Stimulated activated CD4-positive, alpha-beta T cell treated with anti-CD3 and anti-CD28 coated beads, Interleukin-12 subunit alpha, Interleukin-12 subunit beta, amount 100 ng/mL, for 48 hours (primary cell): ENCODE measurements around the gene NTM.

ENCODE experiments used
- DNase-seq, 3 donors: peaks; one replicate each; pipeline ENCODE4 v3.0.0-alpha.2; 2020; ENCODE audit warnings: low read depth in 2 of 3, low spot score in 1 of 3

The NTM gene

GRCh38 chr11:131593301-131593700 is 222.9 kb downstream of the NTM start:
- DNase-seq: no peak

GRCh38 chr11:131595797-131596196 is 225.4 kb downstream of the NTM start:
- DNase-seq: no peak

- DNase-seq: no peak
Measured at GRCh38 chr11:131597890-131598289, 227.5 kb downstream of the NTM start.

GRCh38 chr11:131598305-131598704 is 227.9 kb downstream of the NTM start:
- DNase-seq: no peak

- DNase-seq: no peak
Measured at GRCh38 chr11:131599285-131599684, 228.9 kb downstream of the NTM start.

GRCh38 chr11:131600628-131601027 is 230.2 kb downstream of the NTM start:
- no peak for DNase-seq

- no peak for DNase-seq
Measured at GRCh38 chr11:131601586-131601985, 231.2 kb downstream of the NTM start.

- DNase-seq: no peak
Measured at GRCh38 chr11:131602431-131602830, 232.0 kb downstream of the NTM start.

- no peak for DNase-seq
Measured at GRCh38 chr11:131606811-131607335, 236.5 kb downstream of the NTM start.

- DNase-seq: no peak
Measured at GRCh38 chr11:131609337-131609736, 238.9 kb downstream of the NTM start.

- DNase-seq: no peak
Measured at GRCh38 chr11:131609921-131610320, 239.5 kb downstream of the NTM start.

GRCh38 chr11:131611322-131611721 is 240.9 kb downstream of the NTM start:
- no peak for DNase-seq

- DNase-seq: no peak
Measured at GRCh38 chr11:131612533-131612932, 242.1 kb downstream of the NTM start.

- no peak for DNase-seq
Measured at GRCh38 chr11:131614631-131615030, 244.2 kb downstream of the NTM start.

- DNase-seq: no peak
Measured at GRCh38 chr11:131615611-131616010, 245.2 kb downstream of the NTM start.

- no peak for DNase-seq
Measured at GRCh38 chr11:131616481-131617140, 246.2 kb downstream of the NTM start.

GRCh38 chr11:131618201-131618600 is 247.8 kb downstream of the NTM start:
- no peak for DNase-seq

- DNase-seq: no peak
Measured at GRCh38 chr11:131622193-131622592, 251.8 kb downstream of the NTM start.

GRCh38 chr11:131624531-131624930 is 254.1 kb downstream of the NTM start:
- no peak for DNase-seq

GRCh38 chr11:131626788-131627187 is 256.4 kb downstream of the NTM start:
- no peak for DNase-seq

- DNase-seq: no peak
Measured at GRCh38 chr11:131628739-131629138, 258.3 kb downstream of the NTM start.

GRCh38 chr11:131629925-131630540 is 259.6 kb downstream of the NTM start:
- no peak for DNase-seq

- no peak for DNase-seq
Measured at GRCh38 chr11:131632971-131633370, 262.6 kb downstream of the NTM start.
